ENCODE data around the gene PTPN1. TPM values are rescaled to one million over a fixed set of nuclear protein-coding genes. Genes with fewer than 3 reads are reported as not detected.

The PTPN1 gene
- total RNA-seq, 2 donors from 2014 or later: 33.2 to 37.9 TPM

- H3K9ac ChIP-seq (ENCODE audit: low read depth in 2 of 2, low read length in 2 of 2): no peak overlapping the region
- TF ChIP-seq CTCF (IDR thresholded peaks at IDR 0.05): peak; percentile 47
- no peaks in the 10 kb centered on the region for H3K9me3 ChIP-seq
- no peaks in the 10 kb centered on the region for H3K36me3 ChIP-seq
- DNase-seq: peak; percentile 36
- no peak overlapping the region for H3K4me3 ChIP-seq
- intact Hi-C loops (cut with DNase I): loop anchor here (10.0 kb wide), 1 partner anchor 119 kb away; no protein-coding TSS in a partner anchor
- no peak overlapping the region for H3K27ac ChIP-seq
- no peaks in the 10 kb centered on the region for H3K4me1 ChIP-seq
- H3K27me3 ChIP-seq: no peaks in the 10 kb centered on the region
These were observed 115.9 kb downstream of the PTPN1 start for GRCh38 chr20:50625986-50626677.

GRCh38 chr20:50627747-50628146 lies 117.6 kb downstream of the PTPN1 start:
- Histone ChIP-seq H3K36me3 (no peaks in the 10 kb centered on the region), H3K4me1 (no peaks in the 10 kb centered on the region), H3K27me3 (no peaks in the 10 kb centered on the region), H3K9ac (ENCODE audit: low read depth in 2 of 2, low read length in 2 of 2) (no peak overlapping the region), H3K9me3 (no peaks in the 10 kb centered on the region), H3K27ac (no peak overlapping the region), H3K4me3 (no peak overlapping the region)
- intact Hi-C loops (cut with DNase I): loop anchor here (10.0 kb wide), 1 partner anchor 117 kb away; no protein-coding TSS in a partner anchor
- no peak for DNase-seq
- TF ChIP-seq CTCF (IDR thresholded peaks at IDR 0.05): no peak

- intact Hi-C loops (cut with DNase I): loop anchor here (10.0 kb wide), 1 partner anchor 116 kb away; no protein-coding TSS in a partner anchor
- Histone ChIP-seq H3K27ac (no peak overlapping the region), H3K36me3 (no peaks in the 10 kb centered on the region), H3K27me3 (no peaks in the 10 kb centered on the region), H3K9ac (ENCODE audit: low read depth in 2 of 2, low read length in 2 of 2) (no peak overlapping the region), H3K9me3 (no peaks in the 10 kb centered on the region), H3K4me1 (no peaks in the 10 kb centered on the region), H3K4me3 (no peak overlapping the region)
- DNase-seq: no peak
- no peak for TF ChIP-seq CTCF (IDR thresholded peaks at IDR 0.05)
These were observed 118.1 kb downstream of the PTPN1 start for GRCh38 chr20:50628332-50628731.

GRCh38 chr20:50628853-50629669 lies 118.9 kb downstream of the PTPN1 start:
- Histone ChIP-seq H3K9me3 (no peaks in the 10 kb centered on the region), H3K27me3 (no peaks in the 10 kb centered on the region), H3K4me3 (no peak overlapping the region), H3K36me3 (no peaks in the 10 kb centered on the region), H3K4me1 (no peaks in the 10 kb centered on the region), H3K27ac (no peak overlapping the region), H3K9ac (ENCODE audit: low read depth in 2 of 2, low read length in 2 of 2) (no peak overlapping the region)
- intact Hi-C loops (cut with DNase I): loop anchor here (10.0 kb wide), 1 partner anchor 116 kb away; no protein-coding TSS in a partner anchor
- no peak for DNase-seq
- TF ChIP-seq CTCF (IDR thresholded peaks at IDR 0.05): no peak

GRCh38 chr20:50629670-50630045 lies 119.5 kb downstream of the PTPN1 start:
- no peaks in the 10 kb centered on the region for H3K9me3 ChIP-seq
- no peaks in the 10 kb centered on the region for H3K4me1 ChIP-seq
- intact Hi-C loops (cut with DNase I): loop anchor here (10.0 kb wide), 1 partner anchor 115 kb away; no protein-coding TSS in a partner anchor
- no peaks in the 10 kb centered on the region for H3K27me3 ChIP-seq
- no peak for TF ChIP-seq CTCF (IDR thresholded peaks at IDR 0.05)
- no peak overlapping the region for H3K4me3 ChIP-seq
- H3K36me3 ChIP-seq: no peaks in the 10 kb centered on the region
- DNase-seq: no peak
- no peak overlapping the region for H3K27ac ChIP-seq
- H3K9ac ChIP-seq (ENCODE audit: low read depth in 2 of 2, low read length in 2 of 2): no peak overlapping the region

Measured in colonic mucosa (tissue), 4 donors.